HCT116 (cell line): Measurements from ENCODE around the gene ALDH1L1. TPM values are rescaled to one million over a fixed set of nuclear protein-coding genes. Genes with fewer than 3 reads are reported as not detected.

ENCODE experiments used
- ATAC-seq: fragments of 200-7000 bp; cut with Tn5 transposase; 2 replicates; pipeline ENCODE4 v1.9.1; 2020; ENCODE audit warnings: mild to moderate bottlenecking, moderate library complexity
- BruUV-seq: library from RNA; stranded (reverse); fragments of 400-500 nt; replicated peaks from 2 replicates; lab custom pipeline; 2021; lab: Mats Ljungman, UMichigan
- CTCF ChIA-PET: fragments of 300-600 bp; sonication (Branson Sonifier 250); formaldehyde crosslinking; loops from one replicate; lab custom pipeline; 2021; ENCODE audit warnings: antibody characterized with exemption; lab: Charles Lee
- POLR2A ChIA-PET: fragments of 300-600, 350-600 bp; sonication (Branson Sonifier 250); formaldehyde crosslinking; loops from one replicate; lab custom pipeline; 2021; ENCODE audit warnings: antibody characterized with exemption; lab: Charles Lee
- RAD21 ChIA-PET, 2 experiments: fragments of 300-600 bp; sonication (Branson Sonifier 250); formaldehyde crosslinking; loops; one replicate each; lab custom pipeline; 2023; ENCODE audit warnings: low total read pairs in 2 of 2; ENCODE audit not compliant: uncharacterized antibody in 2 of 2, unreplicated experiment in 2 of 2, low non-redundant PET in 1 of 2; lab: Charles Lee
- DNase-seq: peaks from one replicate; pipeline ENCODE4 v3.0.0-alpha.2; 2010; ENCODE audit warnings: low read depth, low spot score
- H2AFZ ChIP-seq: fragments of 200-600 bp; shearing (Covaris generic), sonication (generic); 2 replicates; pipeline ENCODE4 v1.6.1; 2017; ENCODE audit warnings: low read depth, mixed run types, mixed read lengths, antibody characterized with exemption, low read length; ENCODE audit not compliant: poor library complexity, severe bottlenecking
- H3K27ac ChIP-seq: 2 replicates; pipeline ENCODE4 v1.5.1; 2012; ENCODE audit warnings: low read depth, low read length
- H3K27me3 ChIP-seq: fragments of 200-600 bp; sonication (generic); 2 replicates; pipeline ENCODE4 v1.6.1; 2016; ENCODE audit warnings: mixed run types, low read length, mixed read lengths; ENCODE audit not compliant: insufficient read depth
- H3K36me3 ChIP-seq, 2 experiments: fragments of 200-500 bp in 1 of 2; fragments of 200-600 bp in 1 of 2; sonication (Bioruptor generic) in 1 of 2; sonication (generic) in 1 of 2; 2 replicates each; pipeline versions ENCODE4 v1.5.1 to v1.6.1; 2014 to 2016; ENCODE audit warnings: low read length in 2 of 2, inconsistent platforms in 1 of 2, mixed read lengths in 1 of 2, mixed run types in 1 of 2; ENCODE audit not compliant: insufficient read depth in 2 of 2, control insufficient read depth in 1 of 2
- H3K4me1 ChIP-seq, 2 experiments: fragments of 200-600 bp in 1 of 2; sonication (generic) in 1 of 2; 2 replicates each; pipeline versions ENCODE4 v1.5.1 to v1.6.1; 2012 to 2017; ENCODE audit warnings: low read length in 2 of 2, inconsistent platforms in 1 of 2, mild to moderate bottlenecking in 1 of 2, mixed read lengths in 1 of 2, mixed run types in 1 of 2, moderate library complexity in 1 of 2; ENCODE audit not compliant: insufficient read depth in 2 of 2, control insufficient read depth in 1 of 2
- H3K4me2 ChIP-seq: fragments of 200-600 bp; sonication (generic); 2 replicates; pipeline ENCODE4 v1.6.1; 2017; ENCODE audit warnings: mixed run types, low read length, mixed read lengths
- H3K4me3 ChIP-seq, 2 experiments: fragments of 200-600 bp in 1 of 2; sonication (generic) in 1 of 2; replicated peaks in 1 of 2; 2 replicates each; pipeline ENCODE4 v1.5.1; 2011 to 2016; ENCODE audit warnings: low read length in 2 of 2, control low read depth in 1 of 2, low read depth in 1 of 2, mild to moderate bottlenecking in 1 of 2, mixed read lengths in 1 of 2, mixed run types in 1 of 2
- H3K79me2 ChIP-seq: fragments of 200-600 bp; sonication (generic); 2 replicates; pipeline ENCODE4 v1.6.1; 2017; ENCODE audit warnings: mild to moderate bottlenecking, mixed run types, low read length, moderate library complexity, mixed read lengths; ENCODE audit not compliant: insufficient read depth
- H3K9ac ChIP-seq: fragments of 200-600 bp; sonication (generic); 2 replicates; pipeline ENCODE4 v1.6.1; 2016; ENCODE audit warnings: low read length, mixed read lengths
- H3K9me2 ChIP-seq: fragments of 200-600 bp; sonication (generic), shearing (Covaris generic); 2 replicates; pipeline ENCODE4 v1.6.1; 2017; ENCODE audit warnings: mixed run types, mild to moderate bottlenecking, moderate library complexity; ENCODE audit not compliant: insufficient read depth
- H3K9me3 ChIP-seq, 2 experiments: fragments of 200-500 bp in 1 of 2; fragments of 200-600 bp in 1 of 2; sonication (Bioruptor generic) in 1 of 2; sonication (generic) in 1 of 2; 2 replicates each; pipeline ENCODE4 v1.6.1; 2014 to 2017; ENCODE audit warnings: low read length in 2 of 2, mixed read lengths in 2 of 2, inconsistent platforms in 1 of 2, low read depth in 1 of 2, mild to moderate bottlenecking in 1 of 2, mixed run types in 1 of 2, moderate library complexity in 1 of 2; ENCODE audit not compliant: control insufficient read depth in 1 of 2, insufficient read depth in 1 of 2
- H4K20me1 ChIP-seq: fragments of 200-600 bp; sonication (generic), shearing (Covaris generic); 2 replicates; pipeline ENCODE4 v1.6.1; 2017; ENCODE audit warnings: mixed run types, mild to moderate bottlenecking, moderate library complexity; ENCODE audit not compliant: insufficient read depth
- CEBPB ChIP-seq: IDR thresholded peaks from 2 replicates; pipeline ENCODE4 v1.6.1; 2012; ENCODE audit warnings: low read depth
- EGR1 ChIP-seq: IDR thresholded peaks from 2 replicates; pipeline ENCODE4 v1.6.1; 2012; ENCODE audit warnings: low read depth
- ELF1 ChIP-seq: IDR thresholded peaks from 2 replicates; pipeline ENCODE4 v1.6.1; 2012; ENCODE audit warnings: low read depth, borderline replicate concordance
- JUND ChIP-seq: IDR thresholded peaks from 2 replicates; pipeline ENCODE4 v1.6.1; 2012
- RAD21 ChIP-seq: IDR thresholded peaks from 2 replicates; pipeline ENCODE4 v1.6.1; 2012; ENCODE audit warnings: low read depth, mild to moderate bottlenecking
- SIN3A ChIP-seq: IDR thresholded peaks from 2 replicates; pipeline ENCODE4 v1.6.1; 2012; ENCODE audit warnings: low read depth
- SP1 ChIP-seq: IDR thresholded peaks from 2 replicates; pipeline ENCODE4 v1.6.1; 2012; ENCODE audit warnings: low read depth
- SRF ChIP-seq: IDR thresholded peaks from 2 replicates; pipeline ENCODE4 v1.6.1; 2012; ENCODE audit warnings: low read depth
- TCF7L2 ChIP-seq: IDR thresholded peaks from 2 replicates; pipeline ENCODE4 v1.7.0; 2011; ENCODE audit warnings: borderline replicate concordance, inconsistent platforms; ENCODE audit not compliant: insufficient read depth, insufficient read length; ENCODE audit errors: extremely low read depth
- YY1 ChIP-seq: IDR thresholded peaks from 2 replicates; pipeline ENCODE4 v1.6.1; 2011; ENCODE audit warnings: low read length, low read depth, moderate library complexity, mild to moderate bottlenecking; ENCODE audit not compliant: insufficient replicate concordance; ENCODE audit errors: extremely low read depth
- intact Hi-C: fragments of 100-400 bp; cut with micrococcal nuclease; formaldehyde crosslinking; loops from 2 replicates; pipeline ENCODE4 v1.10.0; 2022
- total RNA-seq: library from RNA; stranded (reverse); gene quantifications from one replicate; pipeline ENCODE4 v1.2.1, GENCODE V29; 2021; ENCODE audit not compliant: unreplicated experiment
- TF ChIP-seq, protein P1 (sequence below): IDR thresholded peaks from 2 replicates; pipeline ENCODE4 v1.6.1; 2012
- TF ChIP-seq, protein P2 (sequence below): IDR thresholded peaks from 2 replicates; pipeline ENCODE4 v1.6.1; 2012
- TF ChIP-seq, protein P3 (sequence below), 3 experiments: fragments of 200-600 bp in 1 of 3; sonication (generic) in 1 of 3; IDR thresholded peaks in 2 of 3; conservative IDR thresholded peaks in 1 of 3; 2 replicates each; pipeline ENCODE4 v1.5.1; 2012 to 2017; ENCODE audit warnings: low read depth in 2 of 3, low read length in 2 of 3, antibody characterized with exemption in 1 of 3, borderline replicate concordance in 1 of 3, control low read depth in 1 of 3, mild to moderate bottlenecking in 1 of 3, mixed read lengths in 1 of 3, mixed run types in 1 of 3, moderate library complexity in 1 of 3; ENCODE audit not compliant: insufficient read depth in 1 of 3

ALDH1L1 gene
- total RNA-seq, 1 experiment from 2014 or later = 0.81 TPM

DNA sequence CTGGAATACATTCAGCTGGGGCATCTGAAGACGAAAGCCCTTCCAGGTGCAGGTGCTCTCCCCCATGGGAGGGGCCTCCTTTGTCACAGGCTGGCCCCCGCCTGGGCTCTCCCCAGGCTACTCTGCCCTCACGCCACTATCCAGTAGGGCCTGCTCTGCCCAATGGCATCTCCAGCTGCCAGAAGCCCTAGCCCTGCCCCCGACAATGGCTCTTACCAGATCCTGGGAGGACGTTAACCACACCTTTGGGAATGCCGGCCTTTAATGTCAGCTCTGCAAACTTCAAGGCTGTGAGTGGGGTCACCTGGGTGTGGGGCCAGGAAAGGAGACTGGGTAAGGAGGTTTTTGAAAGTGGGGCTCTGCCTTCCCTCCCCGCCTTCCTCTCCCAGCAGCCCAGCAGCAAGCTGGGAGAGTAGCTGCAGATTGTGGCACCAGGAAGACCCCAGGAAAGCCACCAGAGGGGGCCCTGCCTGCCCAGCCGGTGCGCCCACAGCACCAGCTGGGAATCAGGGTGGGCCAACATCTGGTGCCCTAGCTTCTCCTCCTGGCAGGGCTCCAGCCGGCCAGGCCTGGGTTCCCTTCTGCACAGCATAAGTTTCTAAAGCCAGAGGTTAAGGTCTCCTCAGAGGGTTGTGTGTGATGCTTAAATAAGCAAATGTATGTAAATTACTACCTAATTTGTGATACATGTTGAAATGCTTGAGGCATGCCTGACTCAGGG lies 56.1 kb downstream of the ALDH1L1 start:
- intact Hi-C loops = no loop called here
- H3K4me3 ChIP-seq = no peak overlapping the region
- no peaks in the 10 kb centered on the region for H3K36me3 ChIP-seq
- H2AFZ ChIP-seq = no peak overlapping the region
- ATAC-seq = no peak
- RAD21 ChIA-PET = interaction anchor here in 1 of 2 experiments (0.6 kb wide), 1 partner anchor 282 kb away, joined by 3 read pairs; no protein-coding TSS in a partner anchor
- no peaks in the 10 kb centered on the region for H3K9me3 ChIP-seq
- CTCF ChIA-PET = no interaction called here
- no peak overlapping the region for H3K27ac ChIP-seq
- no peaks in the 10 kb centered on the region for H3K79me2 ChIP-seq
- POLR2A ChIA-PET = no interaction called here
- TF ChIP-seq, protein P1, sequence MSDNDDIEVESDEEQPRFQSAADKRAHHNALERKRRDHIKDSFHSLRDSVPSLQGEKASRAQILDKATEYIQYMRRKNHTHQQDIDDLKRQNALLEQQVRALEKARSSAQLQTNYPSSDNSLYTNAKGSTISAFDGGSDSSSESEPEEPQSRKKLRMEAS = no peak
- TF ChIP-seq, protein P2, sequence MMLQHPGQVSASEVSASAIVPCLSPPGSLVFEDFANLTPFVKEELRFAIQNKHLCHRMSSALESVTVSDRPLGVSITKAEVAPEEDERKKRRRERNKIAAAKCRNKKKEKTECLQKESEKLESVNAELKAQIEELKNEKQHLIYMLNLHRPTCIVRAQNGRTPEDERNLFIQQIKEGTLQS = no peak
- TF ChIP-seq ELF1 (no peak), YY1 (no peak), SP1 (no peak), CEBPB (no peak), SIN3A (no peak), RAD21 (no peak), EGR1 (no peak), JUND (no peak), SRF (no peak), TCF7L2 (no peak)
- TF ChIP-seq, protein P3, sequence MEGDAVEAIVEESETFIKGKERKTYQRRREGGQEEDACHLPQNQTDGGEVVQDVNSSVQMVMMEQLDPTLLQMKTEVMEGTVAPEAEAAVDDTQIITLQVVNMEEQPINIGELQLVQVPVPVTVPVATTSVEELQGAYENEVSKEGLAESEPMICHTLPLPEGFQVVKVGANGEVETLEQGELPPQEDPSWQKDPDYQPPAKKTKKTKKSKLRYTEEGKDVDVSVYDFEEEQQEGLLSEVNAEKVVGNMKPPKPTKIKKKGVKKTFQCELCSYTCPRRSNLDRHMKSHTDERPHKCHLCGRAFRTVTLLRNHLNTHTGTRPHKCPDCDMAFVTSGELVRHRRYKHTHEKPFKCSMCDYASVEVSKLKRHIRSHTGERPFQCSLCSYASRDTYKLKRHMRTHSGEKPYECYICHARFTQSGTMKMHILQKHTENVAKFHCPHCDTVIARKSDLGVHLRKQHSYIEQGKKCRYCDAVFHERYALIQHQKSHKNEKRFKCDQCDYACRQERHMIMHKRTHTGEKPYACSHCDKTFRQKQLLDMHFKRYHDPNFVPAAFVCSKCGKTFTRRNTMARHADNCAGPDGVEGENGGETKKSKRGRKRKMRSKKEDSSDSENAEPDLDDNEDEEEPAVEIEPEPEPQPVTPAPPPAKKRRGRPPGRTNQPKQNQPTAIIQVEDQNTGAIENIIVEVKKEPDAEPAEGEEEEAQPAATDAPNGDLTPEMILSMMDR (IDR thresholded peaks at IDR 0.05 in 2 of 3, conservative IDR thresholded peaks at IDR 0.05 in 1 of 3; ENCODE audit: borderline replicate concordance in 1 of 3, insufficient read depth in 1 of 3, low read depth in 2 of 3, low read length in 2 of 3) = no peak
- H3K9ac ChIP-seq = no peak overlapping the region
- no TSS peak for BruUV-seq
- no peak overlapping the region for H3K4me2 ChIP-seq
- no peaks in the 10 kb centered on the region for H4K20me1 ChIP-seq
- peaks cover 3 to 9% of the 10 kb centered on the region in 2 experiments; a peak in 3 of 4 replicates for H3K4me1 ChIP-seq
- no peaks in the 10 kb centered on the region for H3K27me3 ChIP-seq
- DNase-seq = no peak
- H3K9me2 ChIP-seq = no peaks in the 10 kb centered on the region
